LNCaP clone FGC (cell line): ENCODE results near the gene RDH11.

Experiments used
- DNase-seq: peaks from one replicate; pipeline ENCODE4 v3.0.0-alpha.2; 2011; ENCODE audit warnings: low read depth
- H3K4me3 ChIP-seq: 2 replicates; pipeline ENCODE4 v1.5.1; 2011; ENCODE audit warnings: mild to moderate bottlenecking, low read depth, low read length, control low read depth
- TF ChIP-seq, protein P1 (sequence below): IDR thresholded peaks from 2 replicates; pipeline ENCODE4 v1.5.1; 2012; ENCODE audit warnings: mild to moderate bottlenecking; ENCODE audit not compliant: control insufficient read depth, insufficient read depth; ENCODE audit errors: extremely low read depth

The RDH11 gene

DNA sequence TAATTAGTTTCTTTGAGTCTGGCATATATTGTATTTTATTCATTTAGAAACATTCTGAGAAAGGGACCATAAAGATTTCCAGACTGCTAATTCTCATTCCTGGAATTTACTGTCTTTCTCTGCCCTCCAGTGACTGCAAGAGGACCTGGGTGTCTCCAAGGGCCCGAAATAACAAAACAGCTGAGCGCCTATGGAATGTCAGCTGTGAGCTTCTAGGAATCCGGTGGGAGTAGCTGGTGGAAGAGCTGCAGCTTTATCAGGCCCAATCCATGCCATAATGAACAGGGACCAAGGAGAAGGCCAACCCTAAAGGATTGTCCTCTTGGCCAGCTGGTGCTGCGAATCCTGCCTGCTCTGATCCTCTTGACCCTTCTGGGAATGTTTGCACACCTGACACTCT, 38.1 kb upstream of the RDH11 start:
- TF ChIP-seq, protein P1, sequence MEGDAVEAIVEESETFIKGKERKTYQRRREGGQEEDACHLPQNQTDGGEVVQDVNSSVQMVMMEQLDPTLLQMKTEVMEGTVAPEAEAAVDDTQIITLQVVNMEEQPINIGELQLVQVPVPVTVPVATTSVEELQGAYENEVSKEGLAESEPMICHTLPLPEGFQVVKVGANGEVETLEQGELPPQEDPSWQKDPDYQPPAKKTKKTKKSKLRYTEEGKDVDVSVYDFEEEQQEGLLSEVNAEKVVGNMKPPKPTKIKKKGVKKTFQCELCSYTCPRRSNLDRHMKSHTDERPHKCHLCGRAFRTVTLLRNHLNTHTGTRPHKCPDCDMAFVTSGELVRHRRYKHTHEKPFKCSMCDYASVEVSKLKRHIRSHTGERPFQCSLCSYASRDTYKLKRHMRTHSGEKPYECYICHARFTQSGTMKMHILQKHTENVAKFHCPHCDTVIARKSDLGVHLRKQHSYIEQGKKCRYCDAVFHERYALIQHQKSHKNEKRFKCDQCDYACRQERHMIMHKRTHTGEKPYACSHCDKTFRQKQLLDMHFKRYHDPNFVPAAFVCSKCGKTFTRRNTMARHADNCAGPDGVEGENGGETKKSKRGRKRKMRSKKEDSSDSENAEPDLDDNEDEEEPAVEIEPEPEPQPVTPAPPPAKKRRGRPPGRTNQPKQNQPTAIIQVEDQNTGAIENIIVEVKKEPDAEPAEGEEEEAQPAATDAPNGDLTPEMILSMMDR: no peak
- no peak overlapping the region for H3K4me3 ChIP-seq
- no peak for DNase-seq

DNA sequence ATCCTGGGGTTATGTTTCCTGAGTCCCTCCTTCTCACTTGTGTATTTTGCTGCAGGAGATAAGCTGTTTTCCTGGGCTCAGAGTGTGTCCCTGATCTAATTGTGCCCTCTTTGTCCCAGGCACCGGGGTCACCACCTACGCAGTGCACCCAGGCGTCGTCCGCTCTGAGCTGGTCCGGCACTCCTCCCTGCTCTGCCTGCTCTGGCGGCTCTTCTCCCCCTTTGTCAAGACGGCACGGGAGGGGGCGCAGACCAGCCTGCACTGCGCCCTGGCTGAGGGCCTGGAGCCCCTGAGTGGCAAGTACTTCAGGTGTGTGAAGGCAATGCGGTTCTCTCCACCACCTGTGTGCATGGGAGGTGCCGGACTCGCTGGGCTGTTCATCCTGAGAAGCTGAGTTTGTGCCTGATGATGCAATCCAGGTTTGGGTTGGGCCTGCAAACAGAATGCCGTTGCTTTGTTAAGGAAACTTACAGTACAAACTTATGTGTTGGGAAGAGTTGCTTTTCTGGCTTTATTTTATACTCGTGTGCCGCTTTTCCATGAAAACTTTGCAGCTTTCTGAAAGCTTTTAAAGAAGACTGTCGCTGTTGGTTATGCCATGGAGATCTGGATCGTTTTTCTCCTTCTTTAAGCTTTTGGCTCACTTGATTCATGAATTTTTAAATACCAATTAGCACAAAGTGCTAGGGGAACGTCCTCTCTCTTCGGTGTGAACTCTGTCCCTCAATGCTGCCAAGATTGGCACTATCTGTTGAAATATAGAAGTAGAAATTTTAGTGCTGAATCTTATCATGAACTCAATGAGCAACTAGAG, 33.7 kb upstream of the RDH11 start:
- TF ChIP-seq, protein P1: no peak
- H3K4me3 ChIP-seq: no peak overlapping the region
- no peak for DNase-seq

DNA sequence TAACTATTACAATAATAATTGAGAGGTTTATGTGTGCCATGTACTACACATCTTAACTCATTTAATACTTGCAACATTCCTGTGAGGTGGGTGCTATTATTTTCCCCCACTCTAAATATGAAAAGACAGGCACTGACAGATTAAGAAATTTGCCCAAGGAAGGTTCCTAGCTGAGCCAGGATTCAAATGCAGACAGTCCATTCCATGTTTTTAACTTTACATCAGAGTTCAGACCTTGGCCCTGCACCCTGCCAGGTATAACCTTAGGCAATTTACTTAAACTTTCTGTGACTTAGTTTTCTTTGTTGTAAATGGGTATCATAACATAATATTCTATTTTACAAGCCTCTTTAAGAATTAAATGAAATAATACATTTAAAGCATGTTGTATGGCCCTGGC, 32.7 kb upstream of the RDH11 start:
- TF ChIP-seq, protein P1: no peak
- no peak for DNase-seq
- no peak overlapping the region for H3K4me3 ChIP-seq

DNA sequence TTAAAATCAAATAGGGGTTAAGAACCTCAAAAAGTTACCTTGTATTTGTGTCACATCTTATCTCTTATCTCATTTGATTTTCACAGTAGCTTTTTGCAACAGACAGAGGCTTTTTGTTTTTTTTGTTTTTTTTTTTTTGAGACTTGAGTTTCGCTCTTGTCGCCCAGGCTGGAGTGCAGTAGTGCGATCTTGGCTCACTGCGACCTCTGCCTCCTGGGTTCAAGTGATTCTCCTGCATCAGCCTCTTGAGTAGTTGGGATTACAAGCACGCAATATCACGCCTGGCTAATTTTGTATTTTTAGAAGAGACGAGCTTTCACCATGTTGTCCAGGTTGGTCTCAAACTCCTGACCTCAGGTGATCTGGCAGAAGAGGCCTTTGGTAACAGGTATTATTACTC, 31.8 kb upstream of the RDH11 start:
- DNase-seq: no peak
- H3K4me3 ChIP-seq: no peak overlapping the region
- TF ChIP-seq, protein P1: no peak

DNA sequence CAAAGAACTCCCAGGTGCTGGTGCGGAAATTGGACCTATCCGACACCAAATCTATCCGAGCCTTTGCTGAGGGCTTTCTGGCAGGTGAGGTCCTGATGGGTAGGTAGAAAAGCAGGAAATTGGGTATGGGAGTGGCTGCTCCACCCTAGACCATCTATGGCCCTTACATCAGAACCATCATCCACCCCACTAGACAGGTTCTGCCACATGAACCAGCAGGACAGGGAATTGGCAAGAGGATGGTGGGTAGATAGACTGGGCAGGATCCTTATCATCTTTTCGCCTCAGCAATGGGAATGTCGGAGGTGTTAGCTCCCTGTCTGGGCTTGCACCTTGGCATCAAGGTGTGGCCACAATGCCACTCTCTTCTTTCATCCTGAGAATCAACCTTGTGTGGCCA, 29.6 kb upstream of the RDH11 start:
- no peak for DNase-seq
- H3K4me3 ChIP-seq: no peak overlapping the region
- TF ChIP-seq, protein P1: no peak

DNA sequence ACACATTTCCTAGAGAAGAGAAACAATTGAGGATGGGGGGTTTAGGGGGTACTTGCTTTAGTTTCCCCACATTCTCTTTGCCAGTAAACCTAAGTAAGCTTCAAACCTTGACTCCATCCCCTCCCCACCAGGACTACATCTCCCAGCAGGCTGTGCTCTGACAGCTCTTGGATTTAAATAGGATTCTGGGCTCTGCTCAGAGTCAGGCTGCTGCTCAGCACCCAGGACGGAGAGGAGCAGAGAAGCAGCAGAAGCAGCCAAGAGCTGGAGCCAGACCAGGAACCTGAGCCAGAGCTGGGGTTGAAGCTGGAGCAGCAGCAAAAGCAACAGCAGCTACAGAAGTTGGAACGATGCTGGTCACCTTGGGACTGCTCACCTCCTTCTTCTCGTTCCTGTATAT, 26.7 kb upstream of the RDH11 start:
- DNase-seq: peak; percentile 46
- TF ChIP-seq, protein P1: no peak
- no peak overlapping the region for H3K4me3 ChIP-seq

DNA sequence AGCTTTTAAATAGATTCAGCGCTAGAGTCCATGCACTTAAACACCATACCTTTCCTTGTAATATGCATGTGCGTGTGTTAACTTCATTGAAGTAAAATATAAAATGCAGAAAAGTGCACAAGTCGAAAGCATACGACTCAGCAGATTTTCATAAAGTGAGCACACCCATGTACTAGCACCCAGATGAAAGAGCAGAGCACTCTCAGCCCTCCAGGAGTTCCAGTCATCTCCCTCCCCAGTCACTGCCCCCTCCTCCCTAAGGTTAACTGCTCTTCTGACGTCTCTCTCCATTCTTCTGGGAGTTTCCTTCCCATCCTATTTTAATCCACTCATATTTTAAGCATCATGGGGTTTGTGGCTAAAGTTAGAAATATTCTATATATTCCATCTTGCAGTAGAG, 26.3 kb upstream of the RDH11 start:
- TF ChIP-seq, protein P1: no peak
- no peak overlapping the region for H3K4me3 ChIP-seq
- no peak for DNase-seq
